HUES6 (cell line): Measurements from ENCODE around the gene RAD51B.

ENCODE experiments used
- H3K27ac ChIP-seq: 2 replicates; pipeline ENCODE4 v1.7.0; 2013; ENCODE audit warnings: low read depth, mild to moderate bottlenecking, low read length, inconsistent platforms
- H3K27me3 ChIP-seq: 2 replicates; pipeline ENCODE4 v1.6.1; 2013; ENCODE audit warnings: low read length; ENCODE audit not compliant: control insufficient read depth, insufficient read depth
- H3K36me3 ChIP-seq: 2 replicates; pipeline ENCODE4 v1.6.1; 2013; ENCODE audit warnings: low read length; ENCODE audit not compliant: control insufficient read depth, insufficient read depth
- H3K4me1 ChIP-seq: 2 replicates; pipeline ENCODE4 v1.6.1; 2013; ENCODE audit warnings: low read length; ENCODE audit not compliant: control insufficient read depth, insufficient read depth
- H3K4me3 ChIP-seq: 2 replicates; pipeline ENCODE4 v1.5.1; 2013; ENCODE audit warnings: low read depth, low read length
- H3K9ac ChIP-seq: one replicate; pipeline ENCODE4 v1.6.1; 2013; ENCODE audit warnings: mild to moderate bottlenecking, low read length
- H3K9me3 ChIP-seq: 2 replicates; pipeline ENCODE4 v1.6.1; 2013; ENCODE audit warnings: low read depth, low read length; ENCODE audit not compliant: control insufficient read depth, insufficient read depth

The RAD51B gene

DNA sequence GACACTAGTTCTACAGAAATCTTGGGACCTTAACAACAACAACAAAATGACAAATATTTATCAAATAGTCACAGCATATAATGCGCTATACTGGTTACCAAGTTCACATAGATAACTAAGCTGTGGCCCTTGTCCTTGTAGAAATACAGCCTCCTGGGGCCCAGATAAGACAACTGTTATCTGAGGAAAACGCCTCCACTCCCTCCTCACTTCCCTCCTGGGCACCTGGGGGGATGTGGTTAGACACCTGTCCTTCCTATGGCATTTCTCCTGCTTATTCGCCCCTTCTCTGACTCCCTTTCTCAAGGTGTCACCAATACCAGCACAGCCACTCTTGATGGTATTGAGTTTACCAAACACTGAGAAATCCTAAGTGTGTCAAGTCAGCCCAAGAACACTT, 419.4 kb downstream of the RAD51B start:
- Histone ChIP-seq H3K27me3 (no peaks in the 10 kb centered on the region), H3K4me3 (no peak overlapping the region), H3K27ac (no peak overlapping the region), H3K4me1 (peaks cover 24% of the 10 kb centered on the region), H3K36me3 (no peaks in the 10 kb centered on the region), H3K9me3 (no peaks in the 10 kb centered on the region), H3K9ac (no peak overlapping the region)

DNA sequence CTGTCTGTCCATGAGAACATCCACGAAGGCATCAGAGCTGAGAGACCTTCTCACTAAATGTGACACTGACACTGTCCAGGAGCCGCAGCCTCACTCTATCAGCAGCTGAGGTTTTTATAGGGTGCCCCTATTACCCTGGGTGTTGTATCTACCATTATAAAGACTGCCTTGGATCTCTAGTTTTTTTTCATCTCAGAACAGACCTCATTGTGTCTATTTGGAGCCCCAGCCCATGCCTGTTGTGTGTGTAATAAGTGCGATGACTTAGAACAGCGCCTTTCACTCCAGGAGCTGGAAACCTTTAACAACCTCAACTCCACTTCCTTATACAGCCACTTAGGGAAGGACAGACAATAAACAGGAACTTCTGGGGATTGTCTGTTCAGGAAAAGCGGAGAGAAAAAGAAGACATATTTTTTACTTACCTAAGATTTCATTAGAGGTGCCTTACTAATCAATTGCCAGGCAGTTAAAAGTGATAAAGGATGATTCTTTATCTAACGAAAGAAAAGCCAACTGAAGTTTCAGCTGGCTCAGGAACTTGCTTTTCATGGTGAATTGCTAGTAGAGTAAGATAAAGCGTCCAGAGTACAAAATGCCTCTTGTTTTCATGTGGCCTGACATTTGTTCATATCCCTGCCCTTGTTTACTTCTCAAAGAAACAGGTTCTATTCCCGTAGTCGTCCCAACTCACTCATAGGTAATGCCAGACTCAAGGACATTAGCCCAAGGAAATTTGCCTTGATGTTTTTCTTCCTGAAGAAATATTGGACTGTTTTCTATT, 420.6 kb downstream of the RAD51B start:
- H3K9me3 ChIP-seq: no peaks in the 10 kb centered on the region
- H3K9ac ChIP-seq: no peak overlapping the region
- peaks cover 27% of the 10 kb centered on the region for H3K4me1 ChIP-seq
- H3K27me3 ChIP-seq: no peaks in the 10 kb centered on the region
- no peak overlapping the region for H3K4me3 ChIP-seq
- H3K36me3 ChIP-seq: no peaks in the 10 kb centered on the region
- no peak overlapping the region for H3K27ac ChIP-seq

DNA sequence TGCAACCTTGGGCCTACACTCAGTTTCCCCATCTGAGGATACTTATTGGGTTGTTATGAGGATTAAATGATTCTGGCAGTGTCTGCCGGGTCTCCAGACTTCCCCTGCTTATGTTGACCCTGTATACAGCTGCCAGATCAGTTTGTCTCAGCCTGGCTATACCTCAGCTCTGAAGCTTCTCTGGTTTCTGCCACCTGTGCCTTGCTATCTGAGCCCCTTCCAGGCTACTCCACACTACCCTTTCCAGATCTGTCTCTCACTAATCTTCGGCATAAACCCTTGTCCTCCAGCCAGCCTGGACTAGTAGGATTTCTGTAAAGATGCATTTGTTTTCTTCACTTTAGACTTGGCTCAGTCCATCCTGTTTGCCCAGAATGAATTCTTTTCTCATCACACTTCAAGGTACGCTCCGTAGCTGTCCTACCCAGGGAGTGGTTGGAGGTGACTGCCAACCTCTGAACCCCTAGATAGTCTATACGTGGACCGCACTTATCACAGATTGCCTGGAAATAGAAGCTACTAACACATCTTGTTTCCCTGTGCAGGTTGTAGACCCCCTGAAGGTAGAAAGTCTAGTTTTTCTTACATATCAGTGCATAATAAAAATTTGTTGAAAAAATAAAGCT, 422.4 kb downstream of the RAD51B start:
- Histone ChIP-seq H3K9ac (no peak overlapping the region), H3K27ac (no peak overlapping the region), H3K4me1 (peaks cover 42% of the 10 kb centered on the region), H3K27me3 (no peaks in the 10 kb centered on the region), H3K36me3 (no peaks in the 10 kb centered on the region), H3K9me3 (no peaks in the 10 kb centered on the region), H3K4me3 (no peak overlapping the region)

DNA sequence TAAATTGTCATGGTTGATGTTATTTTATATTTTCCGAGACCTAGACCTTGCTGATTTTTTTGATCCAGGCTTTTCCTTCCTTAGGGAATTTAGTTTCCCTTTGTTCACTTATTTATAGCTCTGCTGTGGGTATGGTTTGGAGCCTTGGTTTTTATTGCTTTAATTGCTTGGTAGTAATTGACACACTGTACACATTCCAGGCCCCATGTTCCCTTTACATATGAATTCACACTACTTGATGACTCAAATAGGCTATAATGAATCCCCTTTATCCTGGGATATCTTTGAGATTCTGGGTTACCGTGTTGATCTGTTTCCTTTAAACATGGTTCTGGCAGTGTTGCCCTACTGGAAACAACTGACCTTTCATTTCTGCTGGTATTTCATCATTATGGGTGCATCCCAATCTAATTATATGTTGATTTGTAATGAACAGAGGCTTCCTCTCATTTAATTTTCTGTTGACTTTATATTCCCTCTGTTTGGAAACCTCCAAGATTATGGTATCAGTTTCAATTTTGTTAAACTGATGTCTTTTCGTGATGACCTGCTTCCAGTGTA, 424.0 kb downstream of the RAD51B start:
- Histone ChIP-seq H3K4me1 (peaks cover 56% of the 10 kb centered on the region), H3K4me3 (no peak overlapping the region), H3K27ac (no peak overlapping the region)

DNA sequence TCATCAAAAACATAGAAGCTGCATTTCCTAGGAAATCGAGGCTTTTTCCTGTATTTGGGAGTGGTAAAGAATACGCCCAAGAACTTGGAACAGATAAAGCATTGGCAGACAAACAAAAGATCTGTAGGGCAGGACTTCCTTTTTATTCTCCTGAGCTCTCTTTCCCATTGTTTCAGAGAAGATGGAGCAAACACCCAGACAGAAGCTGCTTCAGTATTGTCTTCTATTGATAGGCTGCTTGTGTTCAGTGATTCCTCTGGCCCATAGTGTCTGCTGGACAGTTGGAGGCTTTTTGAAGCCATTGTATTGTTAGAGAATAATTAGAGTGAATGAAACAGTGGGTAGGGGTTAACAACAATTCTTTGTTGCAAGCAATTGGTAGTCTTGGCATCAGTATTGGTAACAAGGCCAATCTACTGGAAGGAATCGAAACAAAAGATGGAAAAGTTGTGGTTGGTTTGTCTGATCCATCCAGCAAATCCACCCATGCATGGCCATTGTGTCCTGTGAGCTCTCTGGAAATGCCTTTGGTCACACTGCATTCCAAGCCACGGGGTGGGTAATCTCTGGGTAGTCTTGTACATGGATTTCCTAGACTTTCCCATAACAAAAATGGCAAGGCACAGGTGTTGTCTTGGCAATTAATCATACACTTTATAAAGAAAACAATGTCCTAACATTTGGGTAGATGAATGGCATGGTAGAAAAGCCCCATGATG, 424.8 kb downstream of the RAD51B start:
- no peak overlapping the region for H3K9ac ChIP-seq
- H3K36me3 ChIP-seq: no peaks in the 10 kb centered on the region
- H3K4me1 ChIP-seq: peaks cover 60% of the 10 kb centered on the region
- no peak overlapping the region for H3K27ac ChIP-seq
- H3K27me3 ChIP-seq: no peaks in the 10 kb centered on the region
- H3K4me3 ChIP-seq: no peak overlapping the region
- no peaks in the 10 kb centered on the region for H3K9me3 ChIP-seq

More for the DNA sequence above, 424.0 kb downstream of the RAD51B start:
- Histone ChIP-seq H3K9ac (no peak overlapping the region), H3K9me3 (no peaks in the 10 kb centered on the region), H3K36me3 (no peaks in the 10 kb centered on the region), H3K27me3 (no peaks in the 10 kb centered on the region)

DNA sequence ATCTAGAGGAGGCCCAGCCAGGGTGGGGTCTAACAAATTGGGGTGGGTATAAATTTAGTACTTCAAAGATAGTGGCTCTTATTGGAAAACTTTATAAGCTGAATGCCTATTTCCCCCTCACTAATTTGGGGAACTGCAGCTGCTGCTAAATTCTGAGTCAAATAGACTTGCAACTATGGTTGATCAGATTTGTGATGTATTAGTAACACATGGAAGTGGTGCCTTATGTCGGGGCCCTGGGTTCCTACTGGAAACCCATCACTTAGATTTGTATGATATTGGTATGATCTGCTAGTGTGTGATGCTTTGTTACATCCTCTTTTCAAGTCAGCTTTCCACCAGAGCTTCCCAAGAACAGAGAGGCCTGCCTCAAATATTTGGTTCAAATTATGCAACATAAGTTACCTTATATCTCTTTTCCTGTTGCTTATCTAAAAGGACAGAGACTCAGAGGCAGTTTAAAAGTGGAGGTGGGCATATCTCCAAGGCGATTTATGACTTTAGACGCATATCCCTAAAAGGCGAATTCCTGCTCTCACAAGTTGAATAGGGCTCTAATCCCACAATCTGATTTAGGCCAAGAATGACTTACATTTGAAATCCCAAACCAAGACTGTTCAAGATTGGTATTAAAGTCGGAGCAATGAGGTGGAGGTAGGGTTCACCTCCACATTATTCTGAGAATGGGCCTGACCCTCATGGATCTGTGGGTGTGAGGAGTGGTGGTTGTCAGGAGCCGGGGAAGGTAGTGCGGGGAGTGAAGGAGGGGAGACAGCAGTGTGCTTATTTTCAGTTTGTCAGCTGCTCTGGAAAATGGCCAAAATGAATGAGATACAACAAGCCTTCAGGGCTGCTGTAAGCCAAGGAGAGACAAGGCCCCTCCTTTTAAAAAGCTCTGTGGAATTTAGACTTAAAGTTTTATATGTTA, 425.8 kb downstream of the RAD51B start:
- no peak overlapping the region for H3K9ac ChIP-seq
- no peaks in the 10 kb centered on the region for H3K27me3 ChIP-seq
- peaks cover 63% of the 10 kb centered on the region for H3K4me1 ChIP-seq
- no peak overlapping the region for H3K4me3 ChIP-seq
- no peaks in the 10 kb centered on the region for H3K9me3 ChIP-seq
- no peaks in the 10 kb centered on the region for H3K36me3 ChIP-seq
- H3K27ac ChIP-seq: peak overlapping the region; percentile 20; the same call in 1 of the 2 replicates

DNA sequence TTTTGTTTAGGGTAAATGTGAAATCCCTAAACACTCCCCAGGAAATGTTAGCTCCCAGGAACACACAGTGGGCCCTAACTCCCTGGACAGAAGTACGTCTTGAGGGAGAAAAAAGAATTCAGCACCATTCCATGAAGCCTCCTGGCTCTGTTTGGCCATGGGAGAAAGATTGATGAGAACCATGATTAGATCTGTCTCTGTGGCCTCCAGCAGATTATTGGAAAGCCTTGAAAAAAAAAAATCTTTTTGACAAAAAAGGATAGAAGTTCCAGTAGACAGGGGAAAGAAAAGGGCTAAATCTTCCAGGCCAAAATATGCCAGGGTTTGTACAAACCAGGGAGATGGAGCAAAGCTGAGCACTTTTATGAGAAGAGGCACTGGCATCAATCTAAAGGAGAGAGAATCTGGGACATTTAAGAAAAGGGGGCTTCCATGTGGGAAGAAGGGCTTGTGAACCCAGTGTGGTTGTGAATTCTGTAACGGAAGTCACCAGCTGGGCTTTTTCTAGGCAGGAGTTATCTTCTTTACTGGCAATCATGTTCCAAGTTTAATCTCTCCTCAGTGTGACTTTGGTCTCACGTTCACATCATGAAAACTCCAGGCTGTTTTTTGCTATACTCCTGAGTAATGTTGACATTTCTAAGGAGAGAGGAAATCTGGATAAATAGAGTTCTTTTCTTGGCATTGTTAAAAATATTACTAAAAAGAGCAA, 426.7 kb downstream of the RAD51B start:
- Histone ChIP-seq H3K27ac (peak overlapping the region; percentile 20; the same call in 1 of the 2 replicates), H3K9me3 (no peaks in the 10 kb centered on the region)

DNA sequence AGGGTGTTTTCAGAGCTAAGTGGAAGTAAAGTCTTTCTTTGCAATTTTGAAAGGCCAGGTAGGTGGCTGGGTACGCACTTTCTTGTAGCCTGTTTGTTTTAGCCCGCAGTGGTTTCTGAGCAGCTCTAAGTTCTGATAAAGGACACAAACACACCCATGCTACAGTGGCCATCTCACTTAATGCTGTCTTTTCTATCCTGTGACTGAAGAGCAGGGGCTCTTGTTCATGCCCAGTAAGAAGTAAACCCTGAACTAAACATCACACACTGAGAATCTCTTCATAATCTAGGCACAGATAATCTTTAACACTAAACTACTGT, 427.2 kb downstream of the RAD51B start:
- H3K9me3 ChIP-seq: no peaks in the 10 kb centered on the region
- H3K4me1 ChIP-seq: peaks cover 70% of the 10 kb centered on the region
- no peaks in the 10 kb centered on the region for H3K36me3 ChIP-seq
- H3K27ac ChIP-seq: peak overlapping the region; percentile 20; the same call in 1 of the 2 replicates
- no peak overlapping the region for H3K4me3 ChIP-seq
- no peaks in the 10 kb centered on the region for H3K27me3 ChIP-seq
- H3K9ac ChIP-seq: peak overlapping the region; percentile 20

More for the DNA sequence above, 426.7 kb downstream of the RAD51B start:
- H3K36me3 ChIP-seq: no peaks in the 10 kb centered on the region
- H3K4me1 ChIP-seq: peaks cover 65% of the 10 kb centered on the region
- H3K4me3 ChIP-seq: no peak overlapping the region
- H3K9ac ChIP-seq: peak overlapping the region; percentile 20
- H3K27me3 ChIP-seq: no peaks in the 10 kb centered on the region

DNA sequence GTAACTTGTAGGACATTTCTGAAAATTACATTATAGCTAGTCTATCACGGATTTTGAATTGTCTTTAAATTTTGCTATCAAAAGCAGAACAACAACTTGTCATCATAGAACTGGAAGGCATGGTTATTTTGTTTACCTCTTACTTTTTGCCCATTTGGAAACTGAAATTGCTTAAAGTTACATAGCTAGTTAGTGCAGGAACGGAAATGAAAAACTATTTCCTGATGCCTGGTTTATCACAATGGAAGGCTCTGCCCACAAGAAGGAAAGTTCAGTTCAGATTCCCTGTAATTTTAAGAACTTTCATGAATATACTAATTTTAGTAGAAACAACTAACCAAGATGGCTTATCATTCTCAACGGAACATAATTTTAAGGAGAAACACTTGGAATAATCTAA, 427.7 kb downstream of the RAD51B start:
- Histone ChIP-seq H3K27ac (no peak overlapping the region), H3K9me3 (no peaks in the 10 kb centered on the region), H3K4me1 (peaks cover 73% of the 10 kb centered on the region)

More for the DNA sequence above, 427.7 kb downstream of the RAD51B start:
- Histone ChIP-seq H3K9ac (no peak overlapping the region), H3K36me3 (no peaks in the 10 kb centered on the region), H3K27me3 (no peaks in the 10 kb centered on the region), H3K4me3 (no peak overlapping the region)
